Glutamatergic neuron (in vitro differentiated cells): ENCODE measurements around the gene COLEC11. TPM values are rescaled to one million over a fixed set of nuclear protein-coding genes. Genes with fewer than 3 reads are reported as not detected.
"Not testable (repeated sequence)": the region's sequence is repeated elsewhere in the genome, so short reads cannot be mapped to it uniquely, and the experiment has no call there.

Experiments
- DNase-seq: peaks from one replicate; pipeline ENCODE4 v3.0.0; 2022
- H3K27ac Mint-ChIP-seq: one replicate; pipeline ENCODE4 v1.8.0; 2020; ENCODE audit warnings: mild to moderate bottlenecking, mixed read lengths, inconsistent platforms; ENCODE audit not compliant: unreplicated experiment
- H3K27me3 Mint-ChIP-seq: one replicate; pipeline ENCODE4 v1.8.0; 2020; ENCODE audit warnings: mild to moderate bottlenecking, moderate library complexity, mixed read lengths, inconsistent platforms; ENCODE audit not compliant: unreplicated experiment
- H3K36me3 Mint-ChIP-seq: one replicate; pipeline ENCODE4 v1.8.0; 2020; ENCODE audit warnings: mild to moderate bottlenecking, mixed read lengths, inconsistent platforms; ENCODE audit not compliant: unreplicated experiment
- H3K4me1 Mint-ChIP-seq: one replicate; pipeline ENCODE4 v1.8.0; 2020; ENCODE audit warnings: mild to moderate bottlenecking, low read depth, mixed read lengths, inconsistent platforms; ENCODE audit not compliant: unreplicated experiment
- H3K4me3 Mint-ChIP-seq: one replicate; pipeline ENCODE4 v1.8.0; 2020; ENCODE audit warnings: mild to moderate bottlenecking, mixed read lengths, inconsistent platforms; ENCODE audit not compliant: unreplicated experiment
- H3K9me3 Mint-ChIP-seq: one replicate; pipeline ENCODE4 v1.8.0; 2020; ENCODE audit warnings: mild to moderate bottlenecking, moderate library complexity, mixed read lengths, inconsistent platforms; ENCODE audit not compliant: unreplicated experiment
- total RNA-seq: library from RNA; stranded (reverse); fragmentation: NEBNext Ultra II Directional; extraction: Animal tissue kit (Norgen Biotek cat#: 25700); gene quantifications from one replicate; pipeline ENCODE4 v1.2.1, GENCODE V29; 2021; ENCODE audit not compliant: unreplicated experiment
- TF ChIP-seq, protein P1 (sequence below): fragments of 200-600 bp; sonication (generic); IDR thresholded peaks from one replicate; pipeline ENCODE4 v1.5.0; 2021; ENCODE audit not compliant: partially characterized antibody, unreplicated experiment

Gene COLEC11
- total RNA-seq, 1 donor from 2014 or later: not detected

DNA sequence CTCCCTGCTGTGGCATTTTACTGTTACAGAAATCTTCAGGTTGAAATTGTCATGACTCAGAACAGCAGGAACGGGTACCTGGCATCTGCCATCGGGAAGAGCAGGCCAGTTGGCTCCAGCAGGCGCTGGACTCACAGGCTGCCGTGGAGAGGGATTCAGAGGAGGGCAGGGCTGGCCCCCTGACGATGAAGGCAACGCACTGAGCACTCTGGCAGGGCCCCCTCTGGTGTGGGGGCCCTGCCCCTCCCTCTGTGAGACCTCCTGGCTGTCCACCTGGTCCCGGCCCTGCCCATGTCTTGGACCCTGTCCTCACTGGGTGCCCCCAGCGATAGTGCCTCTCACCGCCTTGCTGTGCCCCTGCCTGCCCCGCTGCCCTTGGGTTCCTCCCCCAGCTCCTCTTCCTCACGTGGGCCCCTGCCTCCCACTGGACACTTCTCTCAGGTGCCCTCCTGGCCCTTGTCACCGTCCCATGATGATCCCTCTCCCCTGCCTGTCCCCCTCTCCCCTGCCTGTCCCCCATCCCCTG, 39.7 kb downstream of the COLEC11 start:
- Mint-ChIP-seq H3K36me3 (no peaks in the 10 kb centered on the region), H3K27ac (no peak overlapping the region), H3K9me3 (no peaks in the 10 kb centered on the region), H3K4me1 (no peaks in the 10 kb centered on the region), H3K27me3 (peaks cover 13% of the 10 kb centered on the region), H3K4me3 (no peak overlapping the region)
- TF ChIP-seq, protein P1, sequence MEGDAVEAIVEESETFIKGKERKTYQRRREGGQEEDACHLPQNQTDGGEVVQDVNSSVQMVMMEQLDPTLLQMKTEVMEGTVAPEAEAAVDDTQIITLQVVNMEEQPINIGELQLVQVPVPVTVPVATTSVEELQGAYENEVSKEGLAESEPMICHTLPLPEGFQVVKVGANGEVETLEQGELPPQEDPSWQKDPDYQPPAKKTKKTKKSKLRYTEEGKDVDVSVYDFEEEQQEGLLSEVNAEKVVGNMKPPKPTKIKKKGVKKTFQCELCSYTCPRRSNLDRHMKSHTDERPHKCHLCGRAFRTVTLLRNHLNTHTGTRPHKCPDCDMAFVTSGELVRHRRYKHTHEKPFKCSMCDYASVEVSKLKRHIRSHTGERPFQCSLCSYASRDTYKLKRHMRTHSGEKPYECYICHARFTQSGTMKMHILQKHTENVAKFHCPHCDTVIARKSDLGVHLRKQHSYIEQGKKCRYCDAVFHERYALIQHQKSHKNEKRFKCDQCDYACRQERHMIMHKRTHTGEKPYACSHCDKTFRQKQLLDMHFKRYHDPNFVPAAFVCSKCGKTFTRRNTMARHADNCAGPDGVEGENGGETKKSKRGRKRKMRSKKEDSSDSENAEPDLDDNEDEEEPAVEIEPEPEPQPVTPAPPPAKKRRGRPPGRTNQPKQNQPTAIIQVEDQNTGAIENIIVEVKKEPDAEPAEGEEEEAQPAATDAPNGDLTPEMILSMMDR: no peak
- no peak for DNase-seq

DNA sequence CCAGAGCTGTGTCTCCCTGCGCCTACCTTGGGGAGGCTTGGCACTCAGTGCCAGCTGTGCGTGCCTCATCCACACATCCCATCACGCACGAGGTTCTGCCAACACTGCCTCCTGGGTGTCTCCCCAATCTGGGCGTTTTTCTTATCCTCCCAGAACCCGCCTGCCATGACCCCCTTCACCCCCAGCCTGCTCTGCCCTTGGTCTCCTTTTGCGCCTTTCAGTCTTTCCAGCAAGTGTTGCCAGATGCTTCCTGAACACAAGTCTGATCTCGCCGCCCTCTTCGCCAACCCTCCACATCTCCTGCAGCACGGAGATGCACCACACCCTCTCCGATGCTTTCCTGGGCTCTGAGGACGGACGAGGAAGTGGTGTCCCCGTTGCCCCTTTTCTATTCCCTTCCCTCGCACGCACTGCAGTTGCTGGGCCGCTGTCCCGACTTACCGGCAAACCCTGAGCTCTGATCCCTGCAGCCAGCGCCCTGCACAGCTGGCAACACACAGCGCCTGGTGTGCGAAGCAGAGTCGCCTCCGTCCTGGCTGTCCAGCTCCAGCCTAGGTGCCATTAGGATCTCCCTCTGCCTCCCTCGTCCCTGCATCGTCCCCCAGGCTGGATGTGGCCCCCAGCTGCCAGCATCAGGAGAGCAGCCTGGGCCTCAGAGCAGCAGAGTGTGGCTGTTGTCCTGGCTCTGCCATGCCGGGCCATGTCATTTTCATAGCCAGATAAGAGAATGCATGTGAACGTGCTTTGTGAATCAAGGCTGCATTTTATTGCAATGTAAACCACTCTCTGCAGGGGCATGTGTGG, 40.5 kb downstream of the COLEC11 start:
- TF ChIP-seq, protein P1: no peak
- H3K27me3 Mint-ChIP-seq: peaks cover 13% of the 10 kb centered on the region
- no peak overlapping the region for H3K27ac Mint-ChIP-seq
- no peaks in the 10 kb centered on the region for H3K36me3 Mint-ChIP-seq
- no peaks in the 10 kb centered on the region for H3K4me1 Mint-ChIP-seq
- H3K9me3 Mint-ChIP-seq: no peaks in the 10 kb centered on the region
- no peak for DNase-seq
- no peak overlapping the region for H3K4me3 Mint-ChIP-seq

- not testable (repeated sequence) for DNase-seq
These were observed 41.0 kb downstream of the COLEC11 start for GRCh38 chr2:3635975-3636327.

DNA sequence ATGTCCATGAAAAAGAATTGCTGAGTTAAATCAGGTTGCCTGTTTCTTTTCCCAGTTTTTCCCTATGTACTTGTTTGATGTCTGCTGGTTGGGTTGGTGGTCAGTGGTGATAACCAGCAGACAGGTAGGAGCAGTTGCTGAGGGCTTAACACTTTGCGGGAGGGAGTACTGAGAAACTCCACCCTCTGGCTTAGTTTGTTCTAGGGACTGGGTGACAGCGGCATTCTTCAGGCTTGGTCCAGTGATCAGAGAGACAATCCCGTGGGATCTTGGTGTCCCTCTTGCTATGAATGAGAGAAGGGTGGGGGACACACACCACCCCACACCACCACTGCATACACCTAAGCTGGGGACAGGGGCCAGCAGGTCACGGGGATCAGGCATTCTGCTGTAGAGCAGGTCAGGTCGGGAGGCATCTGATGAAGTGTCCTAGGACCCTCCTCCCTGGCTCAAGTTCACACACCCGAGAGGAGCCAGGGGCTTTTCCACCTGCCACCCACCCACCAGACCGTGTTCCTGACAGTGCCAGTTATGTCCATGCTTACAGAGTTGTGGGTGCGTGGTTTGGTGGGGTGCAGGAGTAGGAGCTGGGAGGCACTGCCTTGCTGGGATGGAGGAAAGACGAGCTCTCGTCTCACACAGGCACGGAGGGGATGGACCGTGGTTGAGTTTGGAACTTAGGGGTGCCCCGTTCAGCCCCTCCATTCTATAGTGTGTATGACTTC, 41.8 kb downstream of the COLEC11 start:
- no peak overlapping the region for H3K27ac Mint-ChIP-seq
- no peak for DNase-seq
- H3K27me3 Mint-ChIP-seq: peaks cover 13% of the 10 kb centered on the region
- TF ChIP-seq, protein P1: no peak
- H3K4me3 Mint-ChIP-seq: no peak overlapping the region
- H3K4me1 Mint-ChIP-seq: no peaks in the 10 kb centered on the region
- H3K9me3 Mint-ChIP-seq: no peaks in the 10 kb centered on the region
- H3K36me3 Mint-ChIP-seq: peaks cover 5% of the 10 kb centered on the region

More at GRCh38 chr2:3635975-3636327, 41.0 kb downstream of the COLEC11 start:
- H3K36me3 Mint-ChIP-seq, H3K4me1 Mint-ChIP-seq, H3K27ac Mint-ChIP-seq, H3K4me3 Mint-ChIP-seq, H3K9me3 Mint-ChIP-seq: not testable (repeated sequence)
- peaks cover 13% of the 10 kb centered on the region for H3K27me3 Mint-ChIP-seq

DNA sequence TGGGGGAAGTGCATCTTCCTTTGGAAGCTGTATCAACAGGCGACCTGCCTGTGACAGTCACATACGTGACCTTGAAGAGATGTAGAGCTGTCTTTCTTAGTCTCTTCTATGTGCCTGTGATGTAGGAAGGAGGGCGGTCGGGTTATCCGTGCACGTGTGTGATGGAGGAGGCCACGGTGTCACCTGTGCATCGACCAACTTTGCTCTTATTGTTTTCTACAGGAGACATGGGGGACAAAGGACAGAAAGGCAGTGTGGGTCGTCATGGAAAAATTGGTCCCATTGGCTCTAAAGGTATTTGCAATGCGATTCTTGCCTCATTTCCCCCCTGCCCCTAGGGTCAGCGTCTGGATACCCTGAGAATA, 42.4 kb downstream of the COLEC11 start:
- Mint-ChIP-seq H3K9me3 (no peaks in the 10 kb centered on the region), H3K27me3 (peaks cover 13% of the 10 kb centered on the region), H3K27ac (no peak overlapping the region), H3K4me1 (no peaks in the 10 kb centered on the region), H3K4me3 (no peak overlapping the region), H3K36me3 (peaks cover 5% of the 10 kb centered on the region)
- no peak for DNase-seq
- TF ChIP-seq, protein P1: no peak
